A549 (cell line): ENCODE results near the gene SLC19A1. TPM values are rescaled to one million over a fixed set of nuclear protein-coding genes. Genes with fewer than 3 reads are reported as not detected.

Source experiments
- ATAC-seq, 2 experiments: fragments of 200-7000 bp in 1 of 2; fragments of >200 bp in 1 of 2; cut with Nextera tagmentation in 1 of 2; cut with Tn5 transposase in 1 of 2; 3 replicates each; pipeline versions ENCODE4 v1.8.0 to v1.9.1; 2018 to 2020; ENCODE audit warnings: mild to moderate bottlenecking in 1 of 2, moderate library complexity in 1 of 2
- CTCF ChIA-PET: fragments of 300-600 bp; sonication (Branson Sonifier 250); formaldehyde crosslinking; extraction: SDS; loops from one replicate; lab custom pipeline; 2021; ENCODE audit warnings: antibody characterized with exemption, inconsistent platforms; lab: Yijun Ruan, JAX
- POLR2A ChIA-PET: fragments of 350-600 bp; formaldehyde crosslinking; extraction: SDS; loops from one replicate; lab custom pipeline; 2021; ENCODE audit warnings: antibody characterized with exemption, inconsistent platforms; lab: Yijun Ruan, JAX
- DNase-seq, 2 experiments: peaks; one replicate each; pipeline versions ENCODE4 v3.0.0 to v3.0.0-alpha.2; 2011 to 2016; ENCODE audit warnings: low read depth in 1 of 2, low spot score in 1 of 2
- FAIRE-seq: peaks from 2 replicates; lab custom pipeline; 2011; peaks lifted over from hg19 to GRCh38; lab: Jason Lieb, UNC
- H3K27ac ChIP-seq, 2 experiments: fragments of >200 bp; sonication (Bioruptor Twin); formaldehyde crosslinking; 3 replicates each; pipeline ENCODE4 v1.5.1; 2016 to 2017
- H3K4me1 ChIP-seq: fragments of >200 bp; sonication (Bioruptor Twin); formaldehyde crosslinking; 3 replicates; pipeline ENCODE4 v1.6.1; 2016
- H3K4me2 ChIP-seq: fragments of >200 bp; sonication (Bioruptor Twin); formaldehyde crosslinking; 3 replicates; pipeline ENCODE4 v1.6.1; 2016
- H3K4me3 ChIP-seq: fragments of >200 bp; sonication (Bioruptor Twin); formaldehyde crosslinking; 3 replicates; pipeline ENCODE4 v1.5.1; 2016
- H3K9me3 ChIP-seq: fragments of >200 bp; sonication (Bioruptor Twin); formaldehyde crosslinking; 3 replicates; pipeline ENCODE4 v1.6.1; 2016
- BHLHE40 ChIP-seq: IDR thresholded peaks from 2 replicates; pipeline ENCODE4 v1.6.1; 2012; ENCODE audit warnings: low read depth, low read length, inconsistent platforms
- CBX8 ChIP-seq: fragments of 200-600 bp; sonication (generic); IDR thresholded peaks from 2 replicates; pipeline ENCODE4 v1.6.1; 2016
- CEBPB ChIP-seq, 2 experiments: fragments of >200 bp in 1 of 2; sonication (Bioruptor Twin) in 1 of 2; formaldehyde crosslinking in 1 of 2; IDR thresholded peaks; 2 replicates each; pipeline ENCODE4 v1.6.1; 2012 to 2016
- CHD2 ChIP-seq: fragments of 150-350 bp; IDR thresholded peaks from 2 replicates; pipeline ENCODE4 v1.6.1; 2014; ENCODE audit warnings: low read length; ENCODE audit not compliant: partially characterized antibody
- EHMT2 ChIP-seq: fragments of 200-600 bp; sonication (generic); IDR thresholded peaks from 2 replicates; pipeline ENCODE4 v1.6.1; 2016; ENCODE audit warnings: antibody characterized with exemption, low read depth, mild to moderate bottlenecking, moderate library complexity
- FOXS1 ChIP-seq: fragments of 250-450 bp; sonication (Bioruptor Pico); IDR thresholded peaks from 2 replicates; pipeline ENCODE4 v1.5.0; 2020; ENCODE audit warnings: mild to moderate bottlenecking, moderate library complexity
- HOXA7 ChIP-seq: fragments of 250-450 bp; sonication (Bioruptor Pico); IDR thresholded peaks from 2 replicates; pipeline ENCODE4 v1.5.0; 2020; ENCODE audit warnings: mild to moderate bottlenecking, moderate library complexity
- HOXB5 ChIP-seq: fragments of 250-450 bp; sonication (Bioruptor Pico); IDR thresholded peaks from 2 replicates; pipeline ENCODE4 v1.5.0; 2020; ENCODE audit warnings: mild to moderate bottlenecking, moderate library complexity
- MAFK ChIP-seq: fragments of 450-650 bp; IDR thresholded peaks from 2 replicates; pipeline ENCODE4 v1.6.1; 2014; ENCODE audit not compliant: partially characterized antibody
- MAZ ChIP-seq: fragments of 150-350 bp; IDR thresholded peaks from 2 replicates; pipeline ENCODE4 v1.6.1; 2014; ENCODE audit warnings: antibody characterized with exemption, low read depth, low read length, borderline replicate concordance
- MYC ChIP-seq: IDR thresholded peaks from 2 replicates; pipeline ENCODE4 v1.6.1; 2012; ENCODE audit warnings: mild to moderate bottlenecking, inconsistent platforms, low read length, improper control_type of control experiment, borderline replicate concordance
- NR3C1 ChIP-seq: fragments of >200 bp; sonication (Bioruptor Twin); formaldehyde crosslinking; IDR thresholded peaks from 3 replicates; pipeline ENCODE4 v1.6.1; 2017
- POLR2A ChIP-seq: IDR thresholded peaks from 2 replicates; pipeline ENCODE4 v1.6.1; 2012; ENCODE audit warnings: mild to moderate bottlenecking, low read length
- POLR2AphosphoS2 ChIP-seq: conservative IDR thresholded peaks from 2 replicates; pipeline ENCODE4 v1.6.1; 2012; ENCODE audit warnings: low read length, improper control_type of control experiment, inconsistent platforms
- RAD21 ChIP-seq, 2 experiments: fragments of >200 bp in 1 of 2; sonication (Bioruptor Twin) in 1 of 2; formaldehyde crosslinking in 1 of 2; IDR thresholded peaks in 1 of 2; conservative IDR thresholded peaks in 1 of 2; 2 replicates in 1 of 2; 3 replicates in 1 of 2; pipeline ENCODE4 v1.6.1; 2012 to 2018; ENCODE audit warnings: inconsistent platforms in 1 of 2
- REST ChIP-seq: fragments of 200-600 bp; sonication (generic); IDR thresholded peaks from 2 replicates; pipeline ENCODE4 v1.6.1; 2016; ENCODE audit warnings: antibody characterized with exemption, mild to moderate bottlenecking, moderate library complexity
- RFX5 ChIP-seq: fragments of 450-650 bp; IDR thresholded peaks from 2 replicates; pipeline ENCODE4 v1.7.1; 2014; ENCODE audit warnings: antibody characterized with exemption, mild to moderate bottlenecking, moderate library complexity
- RNF2 ChIP-seq: fragments of 200-600 bp; sonication (generic); IDR thresholded peaks from 2 replicates; pipeline ENCODE4 v1.6.1; 2016; ENCODE audit warnings: low read depth, mild to moderate bottlenecking, antibody characterized with exemption, moderate library complexity, borderline replicate concordance
- TP53 ChIP-seq: fragments of 250-450 bp; sonication (Bioruptor Pico); IDR thresholded peaks from 2 replicates; pipeline ENCODE4 v1.5.0; 2021; ENCODE audit warnings: mild to moderate bottlenecking, moderate library complexity
- USF2 ChIP-seq: fragments of 450-650 bp; IDR thresholded peaks from 2 replicates; pipeline ENCODE4 v1.6.1; 2014; ENCODE audit warnings: antibody characterized with exemption
- WGBS: methylation state at CpG from one replicate; pipeline ENCODE4 v1.1.6; 2017; ENCODE audit errors: missing lambda C conversion rate; 5-methylcytosine and 5-hydroxymethylcytosine counted together
- polyA plus RNA-seq, 4 experiments: library from polyadenylated mRNA; depleted of rRNA in 3 of 4; stranded (reverse); fragments of >200 nt; fragmentation: RNase III in 1 of 4; extraction: RNeasy Plus Mini Kit Qiagen cat#74134 plus additional on column Dnase treatment in 1 of 4; gene quantifications; 2 replicates in 3 of 4; 3 replicates in 1 of 4; pipeline ENCODE4 v1.2.3, GENCODE V29; 2011 to 2017

SLC19A1 gene
- polyA plus RNA-seq, 2 of the 4 experiments (the other 2 are of a cell fraction), result 9.8 to 14.0 TPM

- WGBS, result 93% methylated on average over 9 of the region's 33 CpGs
- Histone ChIP-seq H3K27ac (no peak overlapping the region), H3K9me3 (no peaks in the 10 kb centered on the region), H3K4me3 (no peak overlapping the region), H3K4me2 (no peak overlapping the region), H3K4me1 (no peaks in the 10 kb centered on the region; the same call in 2 of the 3 replicates)
- FAIRE-seq (no peak), DNase-seq (no peak), ATAC-seq (no peak)
- POLR2A ChIA-PET, result no interaction called here
- TF ChIP-seq CHD2, result no peak
- no peak for TF ChIP-seq RFX5
- no peak for TF ChIP-seq MYC
- TF ChIP-seq HOXA7, result no peak
- no peak for TF ChIP-seq CEBPB (IDR thresholded peaks at IDR 0.05)
- no peak for TF ChIP-seq RNF2
- no peak for TF ChIP-seq NR3C1
- no peak for TF ChIP-seq TP53 (CRISPR knock-in tag)
- TF ChIP-seq POLR2A, result no peak
- TF ChIP-seq POLR2AphosphoS2, result no peak
- CTCF ChIA-PET, result no interaction called here
Observed at GRCh38 chr21:45487161-45487806, 55.0 kb downstream of the SLC19A1 start.

GRCh38 chr21:45486443-45487160 lies 55.6 kb downstream of the SLC19A1 start:
- no peak overlapping the region for H3K4me3 ChIP-seq
- ChIA-PET CTCF (no interaction called here), POLR2A (no interaction called here)
- 90% methylated on average over 15 of the region's 29 CpGs for WGBS
- H3K9me3 ChIP-seq, result no peaks in the 10 kb centered on the region
- no peak for DNase-seq
- H3K4me2 ChIP-seq, result no peak overlapping the region
- no peaks in the 10 kb centered on the region; the same call in 2 of the 3 replicates for H3K4me1 ChIP-seq
- TF ChIP-seq POLR2A (no peak), USF2 (no peak), FOXS1 (CRISPR knock-in tag) (no peak), CEBPB (IDR thresholded peaks at IDR 0.05) (no peak), MAZ (no peak), EHMT2 (no peak), CBX8 (no peak), HOXB5 (no peak), MAFK (no peak), REST (no peak), RAD21 (conservative IDR thresholded peaks at IDR 0.05 in 1 of 2, IDR thresholded peaks at IDR 0.05 in 1 of 2) (no peak), BHLHE40 (no peak)
- no peak overlapping the region for H3K27ac ChIP-seq
- no peak for FAIRE-seq
- ATAC-seq, result no peak
